GM13977 (cell line): Measurements from ENCODE around the gene TXNL4A.
"Not testable (repeated sequence)": the region's sequence is repeated elsewhere in the genome, so short reads cannot be mapped to it uniquely, and the experiment has no call there.

Source experiments
- DNase-seq: peaks from one replicate; pipeline ENCODE4 v3.0.0; 2012; ENCODE audit warnings: low spot score
- in situ Hi-C: fragments of 300-500 bp; cut with MboI; formaldehyde crosslinking; loops from one replicate; pipeline ENCODE4 v1.12.0; 2022; ENCODE audit warnings: low sequenced_read_pairs, low pct_unique_long_range_greater_than_20kb, mixed read lengths, inconsistent platforms; ENCODE audit not compliant: unreplicated experiment
- TF ChIP-seq, protein P1 (sequence below): IDR thresholded peaks from 2 replicates; pipeline ENCODE4 v1.5.1; 2012; ENCODE audit warnings: mild to moderate bottlenecking, control low read depth; ENCODE audit not compliant: insufficient read depth; ENCODE audit errors: extremely low read depth, missing control alignments

Gene TXNL4A

DNA sequence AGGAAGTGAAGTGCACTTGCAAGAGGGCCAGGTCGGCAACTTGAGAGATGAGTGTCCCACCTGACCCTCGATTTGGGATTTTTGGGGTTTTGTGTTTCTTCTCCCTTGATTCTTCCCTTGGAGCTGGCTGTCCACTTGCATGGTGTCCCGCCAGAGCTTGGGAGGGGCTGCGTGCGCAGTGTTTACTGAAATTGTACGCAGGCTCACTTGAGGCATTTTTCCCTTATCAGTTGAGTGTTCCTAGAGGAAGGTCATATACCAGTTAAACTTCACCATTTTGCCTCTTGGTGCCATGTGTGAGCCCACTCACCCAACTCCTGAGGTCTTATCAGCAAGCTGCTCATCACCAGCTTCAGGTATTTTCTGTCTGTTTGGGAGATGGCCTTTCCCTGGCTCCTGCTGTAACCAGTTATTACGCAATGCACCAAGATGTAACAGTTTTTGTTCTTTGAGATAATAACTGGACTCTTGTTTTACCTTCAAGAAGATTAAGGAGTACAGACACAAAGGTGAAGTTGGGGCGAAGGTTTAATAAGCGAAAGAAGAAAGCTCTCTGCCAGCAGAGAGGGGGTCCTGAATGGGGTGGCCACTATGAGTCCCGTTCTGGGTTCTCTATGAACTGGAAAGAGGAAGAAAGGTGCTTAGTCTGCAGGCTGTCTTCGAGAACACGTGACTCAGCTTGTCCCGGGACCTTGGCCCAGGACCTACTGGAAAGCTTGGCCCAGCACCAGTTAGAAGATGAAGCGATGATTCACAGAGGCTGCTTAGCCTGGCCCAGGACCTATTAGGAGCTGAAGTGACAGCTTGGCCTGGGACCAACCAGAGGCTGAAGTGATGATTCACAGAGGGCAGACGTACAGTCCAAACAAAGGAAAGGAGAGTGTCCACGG is 21.5 kb upstream of the TXNL4A start:
- TF ChIP-seq, protein P1, sequence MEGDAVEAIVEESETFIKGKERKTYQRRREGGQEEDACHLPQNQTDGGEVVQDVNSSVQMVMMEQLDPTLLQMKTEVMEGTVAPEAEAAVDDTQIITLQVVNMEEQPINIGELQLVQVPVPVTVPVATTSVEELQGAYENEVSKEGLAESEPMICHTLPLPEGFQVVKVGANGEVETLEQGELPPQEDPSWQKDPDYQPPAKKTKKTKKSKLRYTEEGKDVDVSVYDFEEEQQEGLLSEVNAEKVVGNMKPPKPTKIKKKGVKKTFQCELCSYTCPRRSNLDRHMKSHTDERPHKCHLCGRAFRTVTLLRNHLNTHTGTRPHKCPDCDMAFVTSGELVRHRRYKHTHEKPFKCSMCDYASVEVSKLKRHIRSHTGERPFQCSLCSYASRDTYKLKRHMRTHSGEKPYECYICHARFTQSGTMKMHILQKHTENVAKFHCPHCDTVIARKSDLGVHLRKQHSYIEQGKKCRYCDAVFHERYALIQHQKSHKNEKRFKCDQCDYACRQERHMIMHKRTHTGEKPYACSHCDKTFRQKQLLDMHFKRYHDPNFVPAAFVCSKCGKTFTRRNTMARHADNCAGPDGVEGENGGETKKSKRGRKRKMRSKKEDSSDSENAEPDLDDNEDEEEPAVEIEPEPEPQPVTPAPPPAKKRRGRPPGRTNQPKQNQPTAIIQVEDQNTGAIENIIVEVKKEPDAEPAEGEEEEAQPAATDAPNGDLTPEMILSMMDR = no peak
- no peak for DNase-seq
- in situ Hi-C loops = no loop called here

DNA sequence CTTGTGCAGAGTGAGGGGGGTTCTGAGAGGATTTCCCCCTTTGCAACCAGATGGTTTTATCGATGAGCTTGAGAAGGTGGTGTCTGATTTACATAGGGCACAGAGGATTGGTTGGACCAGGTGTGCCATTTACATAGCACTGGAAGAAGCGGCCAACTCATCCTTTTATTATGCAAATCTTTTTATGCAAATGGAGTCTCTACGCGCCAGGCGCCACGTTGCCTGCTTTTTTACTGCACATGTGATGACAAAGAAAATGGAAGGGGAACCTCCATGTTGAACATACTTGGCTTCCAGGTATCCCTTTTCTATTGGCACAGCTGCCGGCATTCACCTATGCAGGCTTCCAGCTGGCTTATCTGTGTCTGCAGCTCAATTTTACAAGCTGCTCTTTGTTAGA is 18.4 kb upstream of the TXNL4A start:
- in situ Hi-C loops = no loop called here
- TF ChIP-seq, protein P1 = no peak
- DNase-seq = no peak

DNA sequence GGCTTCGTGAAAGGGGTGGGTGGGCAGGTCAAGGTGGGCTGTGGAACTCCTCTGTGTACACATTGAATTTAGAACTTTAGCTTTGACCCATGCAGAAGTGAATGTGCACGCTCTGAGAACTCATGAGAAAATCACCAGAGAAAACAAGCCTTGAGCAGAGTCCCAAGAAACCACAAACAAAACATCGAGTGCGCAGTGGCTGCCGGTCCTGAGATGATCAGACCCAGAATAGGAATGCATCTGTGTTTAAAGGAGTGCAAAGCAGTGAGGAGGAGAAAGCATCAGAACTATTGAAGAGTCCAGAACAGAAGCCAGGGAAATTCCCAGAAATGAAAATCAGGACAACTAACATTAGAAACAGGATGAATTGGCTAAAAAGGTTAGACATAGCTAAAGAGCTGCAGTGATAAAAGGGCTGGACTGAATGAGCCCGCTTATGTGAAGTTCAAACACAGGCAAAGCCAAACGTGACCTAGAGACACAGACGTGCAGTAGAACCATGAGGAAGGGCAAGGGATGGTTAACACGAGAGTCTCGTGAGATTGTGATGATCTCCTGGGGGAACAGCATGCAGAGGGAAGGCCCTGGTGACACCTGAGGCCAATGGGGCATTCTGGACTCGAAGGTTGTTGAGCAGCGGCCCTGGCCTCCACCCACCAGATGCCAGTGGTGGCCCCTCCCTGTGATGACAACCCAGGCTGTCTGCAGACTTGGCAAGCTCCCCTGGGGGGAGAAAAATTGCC is 16.4 kb upstream of the TXNL4A start:
- in situ Hi-C loops = no loop called here
- TF ChIP-seq, protein P1 = no peak
- DNase-seq = no peak

DNA sequence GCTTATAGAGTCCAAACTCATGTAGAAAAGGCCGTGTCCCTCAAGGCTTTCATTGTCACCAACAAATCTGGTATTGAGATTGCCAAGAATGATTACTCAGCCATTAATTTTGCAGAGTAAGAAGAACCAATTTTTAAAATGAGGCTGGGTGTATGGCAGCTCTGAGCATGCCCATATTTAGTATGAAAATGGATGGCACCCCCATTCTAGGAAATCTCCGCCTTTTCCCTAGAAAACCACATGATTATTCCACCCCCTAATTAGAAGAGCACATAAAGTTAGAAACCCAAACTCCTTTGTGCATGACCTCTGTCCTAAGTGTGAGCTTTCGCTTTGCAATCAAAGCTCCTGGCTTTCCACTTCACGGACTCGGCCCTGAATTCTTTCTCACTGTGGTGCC is 14.1 kb upstream of the TXNL4A start:
- no peak for DNase-seq
- TF ChIP-seq, protein P1 = no peak
- in situ Hi-C loops = no loop called here

DNA sequence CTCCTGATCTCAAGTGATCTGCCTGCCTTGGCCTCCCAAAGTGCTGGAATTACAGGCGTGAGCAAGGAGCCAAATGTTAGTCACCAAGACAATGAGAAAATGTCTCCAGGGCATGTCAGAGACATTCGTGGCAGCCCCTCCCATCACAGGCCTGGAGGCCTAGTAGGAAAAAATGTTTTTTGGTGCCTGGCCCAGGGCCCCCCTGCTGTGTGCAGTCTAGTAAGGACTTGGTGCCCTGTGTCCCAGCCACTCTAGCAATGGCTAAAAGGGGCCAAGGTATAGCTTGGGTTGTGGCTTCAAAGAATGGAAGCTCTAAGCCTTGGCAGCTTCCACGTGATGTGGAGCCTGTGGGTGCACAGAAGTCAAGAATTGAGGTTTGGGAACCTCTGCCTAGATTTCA is 12.5 kb upstream of the TXNL4A start:
- no peak for DNase-seq
- in situ Hi-C loops = no loop called here
- TF ChIP-seq, protein P1 = no peak

DNA sequence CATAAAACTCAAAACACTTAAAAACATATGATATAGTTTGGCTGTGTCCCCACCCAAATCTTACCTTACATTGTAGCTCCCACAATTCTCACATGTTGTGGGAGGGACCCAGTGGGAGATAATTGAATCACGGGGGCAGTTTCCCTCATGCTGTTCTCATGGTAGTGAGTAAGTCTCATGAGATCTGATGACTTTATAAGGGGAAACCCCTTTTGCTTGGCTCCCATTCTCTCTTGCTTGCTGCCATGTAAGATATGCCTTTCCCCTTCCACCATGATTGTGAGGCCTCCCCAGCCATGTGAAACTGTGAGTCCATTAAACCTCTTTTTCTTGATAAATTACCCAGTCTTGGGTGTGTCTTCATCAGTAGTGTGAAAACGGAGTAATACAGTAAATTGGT is 11.3 kb upstream of the TXNL4A start:
- in situ Hi-C loops, DNase-seq: not testable (repeated sequence)

DNA sequence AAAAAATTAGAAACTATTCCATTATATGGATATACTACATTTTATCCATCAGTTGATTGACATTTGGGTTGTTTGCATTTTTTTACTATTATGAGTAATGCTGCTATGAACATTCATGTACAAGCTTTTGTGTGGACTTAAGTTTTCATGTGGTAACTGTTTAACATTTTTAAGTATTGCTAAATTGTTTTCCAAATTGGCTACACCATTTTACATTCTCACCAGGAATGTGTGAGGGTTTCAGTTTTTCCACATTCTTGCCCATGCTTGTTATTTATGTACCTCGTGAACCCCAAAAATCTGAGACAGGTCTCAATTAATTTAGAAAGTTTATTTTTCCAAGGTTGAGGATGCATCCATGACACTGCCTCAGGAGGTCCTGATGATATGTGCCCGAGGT is 3.1 kb upstream of the TXNL4A start:
- in situ Hi-C loops = no loop called here
- TF ChIP-seq, protein P1 = no peak
- no peak for DNase-seq
